GM23338 (cell line): Measurements from ENCODE around the gene NAA25.
"Not testable (repeated sequence)": the region's sequence is repeated elsewhere in the genome, so short reads cannot be mapped to it uniquely, and the experiment has no call there.

Experiments used
- CREB1 ChIP-seq: fragments of 250-450 bp; sonication (Bioruptor Pico); IDR thresholded peaks from 2 replicates; pipeline ENCODE4 v1.5.0; 2020; ENCODE audit warnings: low read depth, mild to moderate bottlenecking, moderate library complexity
- EZH2 ChIP-seq: fragments of 200-600 bp; sonication (generic); IDR thresholded peaks from one replicate; pipeline ENCODE4 v1.8.0; 2017; ENCODE audit warnings: antibody characterized with exemption, mild to moderate bottlenecking, low read depth; ENCODE audit not compliant: unreplicated experiment
- EZH2phosphoT487 ChIP-seq: fragments of 200-600 bp; sonication (generic); IDR thresholded peaks from one replicate; pipeline ENCODE4 v1.8.1; 2018; ENCODE audit warnings: antibody characterized with exemption; ENCODE audit not compliant: unreplicated experiment
- STAT1 ChIP-seq: IDR thresholded peaks from one replicate; pipeline ENCODE4 v1.6.1; 2016; ENCODE audit warnings: antibody characterized with exemption; ENCODE audit not compliant: unreplicated experiment
- TF ChIP-seq, protein P1 (sequence below), 2 experiments: fragments of 200-600 bp in 1 of 2; sonication (generic) in 1 of 2; conservative IDR thresholded peaks; 2 replicates each; pipeline versions ENCODE4 v1.5.1 to v1.6.1; 2016 to 2017; ENCODE audit warnings: antibody characterized with exemption in 2 of 2, low read depth in 2 of 2, mild to moderate bottlenecking in 2 of 2, moderate library complexity in 1 of 2

- TF ChIP-seq, protein P1, sequence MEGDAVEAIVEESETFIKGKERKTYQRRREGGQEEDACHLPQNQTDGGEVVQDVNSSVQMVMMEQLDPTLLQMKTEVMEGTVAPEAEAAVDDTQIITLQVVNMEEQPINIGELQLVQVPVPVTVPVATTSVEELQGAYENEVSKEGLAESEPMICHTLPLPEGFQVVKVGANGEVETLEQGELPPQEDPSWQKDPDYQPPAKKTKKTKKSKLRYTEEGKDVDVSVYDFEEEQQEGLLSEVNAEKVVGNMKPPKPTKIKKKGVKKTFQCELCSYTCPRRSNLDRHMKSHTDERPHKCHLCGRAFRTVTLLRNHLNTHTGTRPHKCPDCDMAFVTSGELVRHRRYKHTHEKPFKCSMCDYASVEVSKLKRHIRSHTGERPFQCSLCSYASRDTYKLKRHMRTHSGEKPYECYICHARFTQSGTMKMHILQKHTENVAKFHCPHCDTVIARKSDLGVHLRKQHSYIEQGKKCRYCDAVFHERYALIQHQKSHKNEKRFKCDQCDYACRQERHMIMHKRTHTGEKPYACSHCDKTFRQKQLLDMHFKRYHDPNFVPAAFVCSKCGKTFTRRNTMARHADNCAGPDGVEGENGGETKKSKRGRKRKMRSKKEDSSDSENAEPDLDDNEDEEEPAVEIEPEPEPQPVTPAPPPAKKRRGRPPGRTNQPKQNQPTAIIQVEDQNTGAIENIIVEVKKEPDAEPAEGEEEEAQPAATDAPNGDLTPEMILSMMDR (conservative IDR thresholded peaks at IDR 0.05; ENCODE audit: low read depth in 2 of 2) = not testable (repeated sequence)
- not testable (repeated sequence) for TF ChIP-seq EZH2, EZH2phosphoT487, STAT1, CREB1
Observed at GRCh38 chr12:112100500-112100899, 8.1 kb downstream of the NAA25 start.
